Measurements from ENCODE around the gene PI4KA.
"Not testable (repeated sequence)": the region's sequence is repeated elsewhere in the genome, so short reads cannot be mapped to it uniquely, and the experiment has no call there.

Gene PI4KA

GRCh38 chr22:20662524-20663036, 196.0 kb downstream of the PI4KA start:
- not testable (repeated sequence) for DNase-seq

GRCh38 chr22:20661473-20661872, 197.1 kb downstream of the PI4KA start:
- DNase-seq: no peak

- no peak for DNase-seq
Observed at GRCh38 chr22:20660441-20661054, 198.1 kb downstream of the PI4KA start.

GRCh38 chr22:20659920-20660319, 198.7 kb downstream of the PI4KA start:
- DNase-seq: no peak

GRCh38 chr22:20659258-20659657, 199.4 kb downstream of the PI4KA start:
- DNase-seq: no peak

GRCh38 chr22:20658433-20659222, 200.0 kb downstream of the PI4KA start:
- no peak for DNase-seq

DNA sequence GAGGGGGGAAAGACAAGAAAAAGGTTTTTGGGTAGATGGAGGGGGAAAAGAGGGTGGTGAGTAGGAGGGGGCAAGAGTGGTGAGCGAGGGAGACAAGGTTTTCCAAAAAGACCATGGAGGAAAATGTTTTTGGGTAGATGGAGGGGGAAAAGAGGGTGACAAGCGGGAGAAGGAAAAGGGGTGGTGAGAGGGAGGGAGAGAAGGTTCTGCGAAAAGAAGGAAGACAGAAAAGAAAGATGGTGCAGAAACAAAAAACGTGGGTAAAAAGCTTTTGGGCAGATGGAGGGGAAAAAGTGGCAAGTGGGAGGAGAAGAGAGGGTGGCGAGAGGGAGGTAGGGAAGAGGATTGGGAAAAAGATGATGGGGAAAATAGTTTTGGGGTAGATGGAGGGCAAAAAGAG, 200.6 kb downstream of the PI4KA start:
- no peak for DNase-seq

All from suppressor macrophage treated with lipopolysaccharide for 4 hours (primary cell).